Measurements from ENCODE around the gene ACKR3.

The ACKR3 gene
- 1.5 to 5.3 (median 2.1) reads per million in 4 experiments for total RNA-seq

GRCh38 chr2:236569573-236569973 lies at the start of gene ACKR3:
TSS of gene ACKR3 (plus strand) at chr2:236569825. CDS start at chr2:236580466, 10,641 bp downstream.
- peak; percentile 49 for DNase-seq

- DNase-seq, result no peak
Observed at GRCh38 chr2:236521556-236521955, 48.1 kb upstream of the ACKR3 start.

- DNase-seq, result no peak
Observed at GRCh38 chr2:236523249-236523648, 46.4 kb upstream of the ACKR3 start.

- no peak for DNase-seq
Observed at GRCh38 chr2:236525411-236525997, 44.1 kb upstream of the ACKR3 start.

GRCh38 chr2:236526455-236527158 lies 43.0 kb upstream of the ACKR3 start:
- no peak for DNase-seq

GRCh38 chr2:236527159-236527630 lies 42.4 kb upstream of the ACKR3 start:
- no peak for DNase-seq

GRCh38 chr2:236529606-236530005 lies 40.0 kb upstream of the ACKR3 start:
- no peak for DNase-seq

- DNase-seq, result no peak
Observed at GRCh38 chr2:236530512-236530911, 39.1 kb upstream of the ACKR3 start.

GRCh38 chr2:236531195-236531594 lies 38.4 kb upstream of the ACKR3 start:
- DNase-seq, result no peak

GRCh38 chr2:236531996-236532395 lies 37.6 kb upstream of the ACKR3 start:
- no peak for DNase-seq

- DNase-seq, result no peak
Observed at GRCh38 chr2:236533343-236533742, 36.3 kb upstream of the ACKR3 start.

GRCh38 chr2:236535024-236535423 lies 34.6 kb upstream of the ACKR3 start:
- DNase-seq, result no peak

- DNase-seq, result no peak
Observed at GRCh38 chr2:236536727-236537398, 32.8 kb upstream of the ACKR3 start.

- DNase-seq, result no peak
Observed at GRCh38 chr2:236538242-236538641, 31.4 kb upstream of the ACKR3 start.

- no peak for DNase-seq
Observed at GRCh38 chr2:236541008-236541562, 28.5 kb upstream of the ACKR3 start.

GRCh38 chr2:236544362-236544761 lies 25.3 kb upstream of the ACKR3 start:
- DNase-seq, result no peak

- DNase-seq, result no peak
Observed at GRCh38 chr2:236545248-236545658, 24.4 kb upstream of the ACKR3 start.

- no peak for DNase-seq
Observed at GRCh38 chr2:236545814-236546480, 23.7 kb upstream of the ACKR3 start.

- no peak for DNase-seq
Observed at GRCh38 chr2:236546561-236547002, 23.0 kb upstream of the ACKR3 start.

GRCh38 chr2:236547725-236548124 lies 21.9 kb upstream of the ACKR3 start:
- DNase-seq, result no peak

GRCh38 chr2:236548179-236548921 lies 21.3 kb upstream of the ACKR3 start:
- DNase-seq, result no peak

- DNase-seq, result no peak
Observed at GRCh38 chr2:236549165-236549564, 20.5 kb upstream of the ACKR3 start.

All from effector CD8-positive, alpha-beta T cell (primary cell).